ENCODE measurements around the gene DACH1. TPM values are rescaled to one million over a fixed set of nuclear protein-coding genes. Genes with fewer than 3 reads are reported as not detected.

Gene DACH1
- total RNA-seq, 2 experiments from 2014 or later: not detected

GRCh38 chr13:71874458-71874857, 7.5 kb upstream of the DACH1 start:
- POLR2A ChIA-PET: no interaction called here

GRCh38 chr13:71873418-71874247, 6.6 kb upstream of the DACH1 start:
- no peak overlapping the region for H3K4me3 Mint-ChIP-seq
- POLR2A ChIA-PET: no interaction called here
- H3K4me1 Mint-ChIP-seq: no peaks in the 10 kb centered on the region
- ATAC-seq (ENCODE audit: low read depth) (no peak), DNase-seq (no peak)
- no peaks in the 10 kb centered on the region for H3K36me3 Mint-ChIP-seq
- H3K27me3 Mint-ChIP-seq: peaks cover 21% of the 10 kb centered on the region
- no peaks in the 10 kb centered on the region for H3K9me3 Mint-ChIP-seq
- no peak overlapping the region for H3K27ac Mint-ChIP-seq

More at GRCh38 chr13:71874458-71874857, 7.5 kb upstream of the DACH1 start:
- Mint-ChIP-seq H3K4me1 (peaks cover 2% of the 10 kb centered on the region), H3K4me3 (no peak overlapping the region), H3K36me3 (no peaks in the 10 kb centered on the region), H3K27me3 (peaks cover 14% of the 10 kb centered on the region), H3K27ac (no peak overlapping the region), H3K9me3 (no peaks in the 10 kb centered on the region)
- no peak for ATAC-seq (ENCODE audit: low read depth)
- DNase-seq: no peak

DNA sequence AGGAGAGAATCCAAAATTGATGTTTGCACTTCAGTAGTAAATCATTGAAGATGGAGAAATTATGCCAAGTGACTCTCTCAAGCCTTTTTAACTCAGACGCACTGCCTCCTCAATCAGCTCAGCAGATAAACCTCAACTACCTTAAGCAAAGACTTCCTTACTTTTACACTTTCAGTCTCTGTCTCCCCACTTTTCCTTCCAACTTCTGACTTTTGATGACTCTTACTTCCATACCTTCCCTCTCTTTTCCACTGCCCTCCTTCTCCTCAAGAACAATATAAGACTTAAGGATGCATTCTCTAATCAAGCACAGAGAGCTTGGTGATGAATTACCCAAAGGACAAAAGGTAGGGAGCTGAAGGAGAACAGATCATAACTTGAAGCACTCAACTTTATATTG, 4.8 kb upstream of the DACH1 start:
- DNase-seq: no peak
- POLR2A ChIA-PET: no interaction called here
- no peak overlapping the region for H3K4me3 Mint-ChIP-seq
- H3K27me3 Mint-ChIP-seq: peaks cover 38% of the 10 kb centered on the region
- H3K4me1 Mint-ChIP-seq: peaks cover 4% of the 10 kb centered on the region
- no peaks in the 10 kb centered on the region for H3K9me3 Mint-ChIP-seq
- ATAC-seq (ENCODE audit: low read depth): no peak
- no peak overlapping the region for H3K27ac Mint-ChIP-seq
- H3K36me3 Mint-ChIP-seq: peaks cover 2% of the 10 kb centered on the region

GRCh38 chr13:71871176-71871754, 4.3 kb upstream of the DACH1 start:
- Mint-ChIP-seq H3K4me3 (no peak overlapping the region), H3K27me3 (peaks cover 42% of the 10 kb centered on the region), H3K36me3 (peaks cover 2% of the 10 kb centered on the region), H3K27ac (no peak overlapping the region), H3K4me1 (peaks cover 8% of the 10 kb centered on the region), H3K9me3 (no peaks in the 10 kb centered on the region)
- POLR2A ChIA-PET: no interaction called here
- ATAC-seq (ENCODE audit: low read depth) (no peak), DNase-seq (no peak)

GRCh38 chr13:71870100-71870499, 3.1 kb upstream of the DACH1 start:
- Mint-ChIP-seq H3K4me1 (peaks cover 8% of the 10 kb centered on the region), H3K27ac (no peak overlapping the region), H3K27me3 (peaks cover 48% of the 10 kb centered on the region), H3K36me3 (peaks cover 2% of the 10 kb centered on the region), H3K9me3 (no peaks in the 10 kb centered on the region), H3K4me3 (no peak overlapping the region)
- DNase-seq (no peak), ATAC-seq (ENCODE audit: low read depth) (no peak)
- POLR2A ChIA-PET: no interaction called here

DNA sequence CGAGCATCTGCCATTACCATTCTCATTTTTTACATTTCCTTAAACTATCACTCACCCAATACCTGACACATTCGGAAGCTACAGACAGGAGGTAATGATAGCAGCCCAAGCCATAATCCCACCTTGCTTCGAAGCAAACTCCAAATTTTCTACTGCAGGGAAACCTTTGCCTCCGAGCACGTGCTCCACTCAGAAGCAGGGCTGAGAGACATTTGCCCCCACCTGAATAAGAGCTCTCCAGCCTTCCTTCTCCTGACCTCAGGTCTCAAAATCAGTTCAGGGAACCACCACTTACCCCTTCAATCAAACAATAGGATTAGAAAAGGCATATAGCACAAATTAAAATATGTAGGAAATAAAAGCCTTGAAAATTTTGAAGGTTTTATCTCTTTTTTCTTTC, 2.3 kb upstream of the DACH1 start:
- no peak overlapping the region for H3K27ac Mint-ChIP-seq
- peaks cover 4% of the 10 kb centered on the region for H3K36me3 Mint-ChIP-seq
- peaks cover 56% of the 10 kb centered on the region for H3K27me3 Mint-ChIP-seq
- no peak overlapping the region for H3K4me3 Mint-ChIP-seq
- ATAC-seq (ENCODE audit: low read depth): no peak
- no peak for DNase-seq
- H3K4me1 Mint-ChIP-seq: peaks cover 16% of the 10 kb centered on the region
- H3K9me3 Mint-ChIP-seq: no peaks in the 10 kb centered on the region
- POLR2A ChIA-PET: no interaction called here

DNA sequence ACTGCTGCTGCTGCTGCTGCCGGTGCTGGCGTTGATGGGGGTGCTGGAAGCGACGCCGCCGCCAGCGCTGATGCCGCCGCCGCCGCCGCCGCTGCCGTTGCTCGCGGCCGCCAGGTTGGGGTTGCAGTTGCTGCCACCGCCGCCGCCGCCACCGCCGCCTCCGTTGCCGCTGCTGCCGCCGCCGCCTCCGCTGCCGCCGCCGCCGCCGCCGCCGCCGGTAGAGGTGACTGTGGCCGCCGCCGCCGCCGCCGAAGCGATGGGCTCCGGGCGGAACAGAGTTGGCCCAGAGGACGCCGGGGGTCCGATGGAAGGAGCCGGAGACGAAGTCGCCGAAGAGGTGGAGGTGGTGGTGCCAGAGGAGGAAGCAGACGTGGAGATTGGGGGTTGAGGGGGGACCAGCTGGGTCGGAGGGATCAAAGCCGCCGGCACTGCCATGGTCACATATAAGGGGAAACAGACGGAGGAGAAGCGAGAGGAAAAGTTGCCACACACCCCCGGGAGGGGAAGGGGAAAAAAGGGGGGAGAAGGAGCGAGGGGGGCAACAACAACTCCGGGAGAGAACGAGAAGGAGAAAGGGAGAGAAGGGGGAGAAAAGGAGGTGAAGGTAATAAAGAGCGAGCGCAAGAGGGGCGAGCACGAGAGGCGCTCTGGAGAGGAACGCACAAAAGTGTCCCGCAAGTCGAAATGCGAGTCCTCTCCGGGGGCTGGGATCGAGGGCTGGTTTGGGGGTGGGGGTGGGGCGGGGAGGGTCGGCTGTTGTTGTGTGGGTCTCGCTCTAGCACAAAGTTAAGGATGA, 471 bp downstream of the DACH1 start:
- Mint-ChIP-seq H3K36me3 (peaks cover 4% of the 10 kb centered on the region), H3K27ac (no peak overlapping the region), H3K4me1 (peaks cover 18% of the 10 kb centered on the region), H3K4me3 (peak overlapping the region; percentile 76), H3K27me3 (peaks cover 70% of the 10 kb centered on the region), H3K9me3 (no peaks in the 10 kb centered on the region)
- POLR2A ChIA-PET: no interaction called here
- peak; percentile 54 for DNase-seq
- ATAC-seq (ENCODE audit: low read depth): peak; percentile 32

- Mint-ChIP-seq H3K36me3 (peaks cover 4% of the 10 kb centered on the region), H3K9me3 (no peaks in the 10 kb centered on the region), H3K4me3 (peak overlapping the region; percentile 42), H3K4me1 (peaks cover 18% of the 10 kb centered on the region), H3K27ac (no peak overlapping the region), H3K27me3 (peaks cover 71% of the 10 kb centered on the region)
- POLR2A ChIA-PET: no interaction called here
- peak; percentile 32 for ATAC-seq (ENCODE audit: low read depth)
- no peak for DNase-seq
Measured at GRCh38 chr13:71865874-71866334, 1.1 kb downstream of the DACH1 start.

- Mint-ChIP-seq H3K4me1 (peaks cover 18% of the 10 kb centered on the region), H3K27me3 (peaks cover 70% of the 10 kb centered on the region), H3K27ac (no peak overlapping the region), H3K9me3 (no peaks in the 10 kb centered on the region), H3K36me3 (peaks cover 4% of the 10 kb centered on the region), H3K4me3 (peak overlapping the region; percentile 82)
- POLR2A ChIA-PET: no interaction called here
- ATAC-seq (ENCODE audit: low read depth): no peak
- peak; percentile 31 for DNase-seq
Measured at GRCh38 chr13:71864986-71865873, 1.8 kb downstream of the DACH1 start.

DNA sequence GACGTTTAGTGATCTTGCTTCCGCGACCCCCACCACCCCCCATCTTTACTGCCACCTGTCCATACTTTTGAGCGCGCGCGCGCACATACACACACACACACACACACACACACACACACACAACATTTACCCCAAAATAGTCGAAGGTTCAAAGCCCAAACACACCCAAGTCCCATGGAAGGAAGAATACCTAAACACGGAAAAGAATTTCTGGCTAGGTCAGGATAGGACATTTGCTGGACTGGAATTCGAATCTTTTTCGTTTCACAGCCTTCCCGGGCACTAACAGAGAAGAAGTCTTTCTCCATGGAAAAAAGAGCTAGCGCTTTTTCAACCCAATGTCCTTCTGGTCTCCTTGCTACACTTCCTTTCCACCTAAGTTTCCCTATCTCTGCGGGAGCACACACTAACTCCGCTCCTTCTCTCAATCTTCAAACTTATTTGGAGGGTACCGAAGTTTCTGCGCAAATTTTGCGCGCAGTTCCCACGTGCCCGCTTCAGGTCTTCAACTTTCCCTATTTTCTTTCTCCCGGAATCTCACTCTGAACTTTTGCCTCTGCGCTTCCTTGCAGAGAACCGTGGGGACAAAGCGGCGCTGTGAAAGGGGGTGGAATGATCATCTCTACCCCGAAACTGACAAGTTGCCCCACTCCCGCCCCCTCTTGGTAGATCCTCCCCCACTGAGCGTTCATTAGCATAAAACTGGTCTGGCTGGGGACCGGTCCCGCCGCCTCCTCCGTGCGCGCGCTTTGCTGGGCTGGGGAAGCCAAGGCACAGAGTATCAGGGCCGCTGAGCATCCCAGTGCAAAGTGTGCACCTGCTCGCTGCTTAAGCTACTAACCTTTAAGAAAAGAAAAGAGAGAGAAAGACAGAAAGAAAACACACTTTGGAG, 2.7 kb downstream of the DACH1 start:
- DNase-seq (peak; percentile 29), ATAC-seq (ENCODE audit: low read depth) (no peak)
- Mint-ChIP-seq H3K9me3 (no peaks in the 10 kb centered on the region), H3K27me3 (peaks cover 68% of the 10 kb centered on the region), H3K4me3 (peak overlapping the region; percentile 82), H3K36me3 (peaks cover 4% of the 10 kb centered on the region), H3K27ac (peak overlapping the region; percentile 3), H3K4me1 (peaks cover 18% of the 10 kb centered on the region)
- POLR2A ChIA-PET: no interaction called here

GRCh38 chr13:71863254-71863865, 3.6 kb downstream of the DACH1 start:
- Mint-ChIP-seq H3K36me3 (peaks cover 4% of the 10 kb centered on the region), H3K4me3 (no peak overlapping the region), H3K4me1 (peaks cover 18% of the 10 kb centered on the region), H3K27me3 (peaks cover 65% of the 10 kb centered on the region), H3K9me3 (no peaks in the 10 kb centered on the region), H3K27ac (no peak overlapping the region)
- POLR2A ChIA-PET: no interaction called here
- no peak for ATAC-seq (ENCODE audit: low read depth)
- no peak for DNase-seq

DNA sequence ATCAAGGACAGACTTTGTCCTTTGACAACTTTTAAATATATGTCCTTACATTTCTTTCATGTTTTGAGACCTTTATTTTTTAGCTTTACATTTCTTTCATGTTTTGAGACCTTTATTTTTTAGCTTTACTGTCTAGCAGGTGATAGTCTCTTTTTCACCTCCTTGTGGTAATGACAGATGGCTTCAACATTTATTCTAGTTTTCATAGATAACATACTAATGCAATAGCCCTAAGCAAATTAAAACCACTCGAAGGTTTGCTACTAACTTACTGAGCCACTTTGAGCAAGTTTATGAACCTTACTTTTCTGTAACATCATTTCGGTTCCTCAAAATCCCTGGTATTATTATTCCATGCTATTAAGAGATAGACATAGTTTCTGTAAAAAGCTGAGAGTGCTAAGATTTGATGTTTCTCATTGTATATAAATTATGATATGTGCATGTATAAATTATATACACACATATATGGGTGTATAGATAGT, 4.5 kb downstream of the DACH1 start:
- H3K27ac Mint-ChIP-seq: no peak overlapping the region
- H3K4me3 Mint-ChIP-seq: no peak overlapping the region
- POLR2A ChIA-PET: no interaction called here
- H3K27me3 Mint-ChIP-seq: peaks cover 57% of the 10 kb centered on the region
- H3K4me1 Mint-ChIP-seq: peaks cover 18% of the 10 kb centered on the region
- no peaks in the 10 kb centered on the region for H3K9me3 Mint-ChIP-seq
- no peak for ATAC-seq (ENCODE audit: low read depth)
- H3K36me3 Mint-ChIP-seq: peaks cover 4% of the 10 kb centered on the region
- DNase-seq: no peak
